Globus pallidus (tissue), 1 donor: ENCODE data around the gene CRACDL.

Experiments
- DNase-seq: peaks from one replicate; pipeline ENCODE4 v3.0.0-alpha.2; 2015; ENCODE audit warnings: low spot score

The CRACDL gene

DNA sequence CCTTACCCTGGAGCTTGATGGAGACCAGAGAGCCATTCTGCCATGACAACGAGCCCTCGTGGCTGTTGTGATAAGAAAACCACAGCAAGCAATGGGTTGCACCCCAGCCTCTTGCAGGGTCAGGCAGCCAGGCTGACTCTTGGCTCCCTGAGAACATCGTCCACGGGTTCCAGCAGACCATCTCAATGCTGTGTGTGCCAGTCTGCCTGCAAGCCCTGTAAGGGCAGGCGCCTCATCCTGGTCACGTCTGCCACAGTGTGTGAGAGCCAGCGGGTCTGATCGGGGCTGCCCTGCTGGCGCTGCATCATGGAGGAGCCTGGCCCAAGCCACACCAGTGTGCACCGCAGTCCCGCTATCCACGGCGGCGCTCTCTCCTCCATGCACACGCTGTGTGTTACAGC, 134.1 kb downstream of the CRACDL start:
- DNase-seq: no peak

DNA sequence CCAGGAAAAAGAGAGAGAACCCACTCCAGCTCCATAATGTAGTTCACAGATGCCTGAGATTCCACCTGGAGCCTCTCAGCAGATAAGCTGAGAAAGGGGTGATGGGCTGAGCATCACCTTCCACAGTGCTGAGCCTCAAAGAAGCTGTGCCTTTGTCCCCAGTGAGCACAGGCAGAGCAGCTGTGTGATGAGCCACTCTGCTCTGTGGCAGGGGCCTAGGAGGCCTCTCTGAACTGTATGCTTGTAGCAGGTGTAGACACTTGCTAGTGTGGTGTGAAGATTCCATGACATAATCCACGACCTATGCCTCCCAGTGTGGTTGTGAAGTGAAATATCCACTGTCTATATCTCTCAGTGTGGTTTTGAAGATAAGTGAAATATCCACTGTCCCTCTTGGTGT, 134.7 kb downstream of the CRACDL start:
- DNase-seq: no peak

DNA sequence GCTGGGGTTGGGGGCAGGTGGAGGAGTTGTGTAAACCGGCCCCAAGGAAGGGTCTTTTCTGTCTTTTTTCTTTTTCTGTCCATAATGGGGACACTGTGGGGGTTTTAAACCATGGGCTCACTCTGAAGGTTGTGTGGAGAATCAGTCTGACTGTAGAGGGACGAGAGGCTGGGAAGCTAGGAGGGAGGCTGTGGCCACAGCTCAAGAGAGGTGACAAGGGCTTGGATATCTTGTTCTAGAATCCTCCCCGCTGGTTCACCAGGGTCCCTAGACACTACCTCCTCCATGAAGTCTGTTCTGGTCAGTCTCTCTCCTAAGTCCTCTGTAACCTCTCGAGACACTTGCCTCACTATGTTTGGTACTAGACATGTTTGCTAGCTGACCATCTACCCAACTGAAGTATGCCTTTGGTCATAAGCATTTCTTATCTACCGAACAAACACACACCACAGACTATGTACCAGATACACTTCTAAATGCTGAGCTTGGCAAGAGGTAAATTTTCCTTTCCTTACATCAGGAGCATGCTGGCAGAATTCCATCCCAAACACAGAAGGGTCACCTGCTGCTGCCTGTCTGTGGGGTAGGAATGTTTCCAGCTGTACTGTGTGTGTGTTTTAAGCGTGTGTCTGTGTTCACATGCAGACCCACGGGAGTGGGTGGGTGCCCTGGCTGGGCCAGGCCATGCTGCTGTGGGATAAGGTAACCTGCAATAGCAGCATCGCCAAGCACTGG, 135.5 kb downstream of the CRACDL start:
- no peak for DNase-seq

DNA sequence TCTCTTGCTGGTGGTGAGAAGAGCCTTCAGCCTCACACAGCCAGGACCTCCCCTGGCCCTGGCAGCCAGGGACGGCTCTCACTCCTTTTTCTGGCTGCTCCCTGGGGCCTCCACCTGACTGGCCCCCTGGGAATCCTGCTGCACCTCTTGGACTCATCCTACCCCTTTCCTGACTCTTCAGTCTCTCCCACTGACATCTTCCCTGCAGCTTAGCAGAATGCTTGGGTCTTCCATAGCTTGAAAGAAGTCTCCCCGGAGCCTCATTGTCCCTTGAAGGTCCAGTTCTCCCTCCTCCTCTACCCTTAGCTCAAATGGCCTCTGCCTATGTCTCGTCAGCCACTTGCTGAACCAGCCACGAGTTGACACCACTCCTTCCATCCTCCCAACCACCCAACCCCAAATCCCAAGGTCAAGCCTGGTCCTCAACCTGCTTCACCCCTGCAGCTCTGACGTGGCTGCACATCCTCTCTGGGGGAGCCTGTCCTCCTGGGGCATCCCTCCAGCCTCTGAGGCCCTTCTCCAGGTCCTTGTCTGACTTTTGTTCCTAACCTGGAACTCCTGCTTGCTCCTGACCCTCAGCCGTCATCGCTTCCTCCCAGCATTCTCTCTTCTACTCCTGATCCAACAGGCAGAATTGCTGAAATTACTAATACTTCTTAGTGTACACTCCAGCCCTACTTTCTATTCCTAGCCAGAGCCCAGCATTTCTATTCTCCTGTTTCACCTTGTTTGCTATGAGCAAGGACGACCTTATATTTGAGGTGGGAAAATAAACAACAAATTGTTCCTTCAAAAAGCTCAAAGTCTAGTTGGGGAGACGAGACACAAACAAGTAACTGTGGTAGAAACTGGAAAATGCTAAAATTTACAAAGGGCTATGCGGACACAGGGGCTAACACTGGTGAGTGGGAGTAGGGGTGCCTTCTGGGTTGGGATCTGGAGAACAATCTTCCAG, 136.4 kb downstream of the CRACDL start:
- DNase-seq: no peak

DNA sequence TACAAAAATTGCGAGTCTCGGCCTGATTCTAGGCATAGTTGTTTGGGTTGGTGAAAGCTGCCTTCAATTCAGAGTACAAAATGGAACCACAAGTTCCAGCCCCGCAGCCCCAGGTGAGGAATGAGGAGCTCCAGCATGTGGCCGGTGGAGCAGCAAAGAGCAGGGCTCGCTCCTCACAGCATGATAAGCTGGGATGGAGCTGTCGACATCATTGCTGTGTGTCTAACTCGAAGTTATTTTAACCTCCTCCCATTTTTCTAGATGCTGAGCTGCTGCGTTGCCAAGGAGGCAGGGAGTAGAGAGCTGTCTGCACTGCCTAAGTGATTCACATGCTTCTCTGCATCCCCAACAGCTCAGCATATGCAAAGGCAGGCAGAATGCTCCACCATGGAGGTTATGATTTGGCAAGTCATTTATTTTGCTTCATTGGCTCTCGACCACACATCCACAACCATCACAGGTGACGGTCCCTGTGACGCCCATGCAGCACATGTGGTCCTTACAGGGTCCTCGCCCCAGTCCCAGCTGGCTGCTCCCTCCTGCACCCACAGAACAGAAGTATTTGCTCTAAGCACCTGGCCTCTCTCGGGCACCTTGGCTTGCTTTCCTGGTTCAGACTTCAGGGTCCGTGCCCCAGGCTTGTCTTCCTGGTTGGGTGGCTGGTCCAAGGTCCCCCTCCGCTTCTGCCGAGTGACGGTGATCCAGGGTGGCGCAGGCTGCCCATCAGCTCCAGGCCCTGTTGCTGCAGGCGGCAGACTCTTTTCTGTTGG, 139.1 kb downstream of the CRACDL start:
- DNase-seq: no peak

DNA sequence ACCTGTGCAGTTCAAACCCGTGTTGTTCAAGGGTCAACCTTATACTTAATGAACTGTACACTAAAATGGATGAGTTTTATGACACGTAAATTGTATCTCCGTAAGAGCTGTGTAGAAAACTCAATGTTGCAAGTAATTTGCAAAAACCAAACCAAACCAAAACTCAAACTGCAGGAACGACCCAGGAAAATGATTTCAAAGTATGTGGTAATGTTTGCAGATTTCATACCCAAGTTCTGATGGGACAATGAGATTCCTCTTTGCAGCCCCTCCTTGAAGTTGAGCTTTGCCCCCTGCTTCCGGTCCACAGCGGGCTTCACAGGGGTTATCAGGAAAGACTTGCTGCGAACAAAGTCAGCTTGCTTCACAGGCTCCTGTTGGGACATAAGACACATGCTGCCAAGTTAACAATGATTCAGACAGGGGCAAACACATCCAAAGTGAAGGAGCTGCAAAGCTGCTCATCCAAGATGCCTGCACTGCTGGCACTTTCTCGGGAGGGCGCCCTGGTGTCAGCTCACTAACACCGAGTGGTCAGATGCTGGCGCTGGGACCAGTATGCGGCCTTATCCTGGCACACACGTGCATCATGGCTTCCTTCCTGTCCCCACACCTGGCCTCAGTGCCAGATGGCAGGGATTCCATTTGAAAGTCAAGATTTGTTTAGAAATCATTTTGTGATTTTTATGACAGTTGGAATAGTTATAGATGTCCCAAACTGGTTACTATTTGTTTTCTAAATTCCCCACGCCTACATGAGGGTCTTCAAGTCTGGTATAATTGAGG, 139.9 kb downstream of the CRACDL start:
- DNase-seq: no peak

DNA sequence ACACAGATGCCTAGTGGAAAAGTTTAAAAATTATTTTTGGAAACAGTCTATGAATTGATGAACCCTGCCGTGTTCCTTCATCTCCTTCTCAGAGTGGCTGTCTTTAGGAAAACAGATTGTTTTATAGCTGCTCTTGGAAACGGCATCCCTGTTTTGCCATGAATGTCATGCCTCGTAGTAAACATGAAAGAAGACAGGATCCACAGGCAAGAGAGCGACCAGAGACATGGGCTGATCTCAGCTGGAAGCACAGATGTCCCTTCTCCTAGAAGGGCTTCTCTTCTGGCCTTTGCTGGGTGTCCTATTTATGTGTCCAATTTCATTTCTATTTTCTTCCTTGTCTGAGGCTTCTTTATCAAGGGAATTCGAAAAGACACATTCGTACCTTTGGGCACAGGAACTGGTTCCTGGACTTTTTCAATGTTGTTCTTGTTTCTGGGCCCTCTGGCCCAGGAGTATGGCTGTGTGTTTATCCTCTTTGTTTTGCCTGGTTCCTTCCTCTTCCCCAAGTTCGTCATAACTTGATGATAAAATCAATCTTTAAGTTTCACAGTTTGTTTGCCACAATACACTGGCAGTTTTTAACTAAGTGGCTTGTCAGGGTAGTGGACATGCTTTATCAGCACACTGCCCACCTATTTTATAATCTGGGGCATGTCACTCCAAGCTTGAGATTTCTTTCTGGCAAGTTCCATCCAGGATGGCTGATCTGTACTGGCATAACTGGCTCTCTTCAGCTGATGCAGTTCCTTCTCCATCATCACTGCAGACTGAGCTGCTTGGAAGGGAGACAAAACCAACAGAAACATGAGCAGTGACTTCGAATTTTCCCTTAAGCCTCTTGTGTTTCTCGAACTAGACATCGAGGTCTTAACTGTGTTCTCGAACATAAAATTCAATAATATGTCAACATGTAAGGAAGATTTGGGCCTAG, 141.9 kb downstream of the CRACDL start:
- no peak for DNase-seq

DNA sequence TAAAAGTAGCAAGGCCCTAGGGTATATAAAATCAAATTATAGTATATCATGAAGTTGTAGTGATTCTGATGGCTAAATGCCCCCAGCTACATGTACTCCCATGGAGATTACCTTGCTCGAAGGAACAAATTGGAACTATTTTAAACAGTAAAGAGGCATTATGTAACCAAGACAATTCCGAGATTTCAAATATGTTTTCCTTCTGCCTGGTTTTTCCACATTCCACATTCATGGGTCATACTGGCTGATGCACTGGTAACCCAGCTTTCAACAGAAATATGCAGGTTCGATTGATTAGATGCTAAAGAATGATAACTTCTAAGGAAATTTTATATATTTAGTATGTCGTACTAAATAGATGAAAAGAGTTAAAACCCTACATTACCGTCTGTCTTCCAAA, 142.8 kb downstream of the CRACDL start:
- DNase-seq: no peak

DNA sequence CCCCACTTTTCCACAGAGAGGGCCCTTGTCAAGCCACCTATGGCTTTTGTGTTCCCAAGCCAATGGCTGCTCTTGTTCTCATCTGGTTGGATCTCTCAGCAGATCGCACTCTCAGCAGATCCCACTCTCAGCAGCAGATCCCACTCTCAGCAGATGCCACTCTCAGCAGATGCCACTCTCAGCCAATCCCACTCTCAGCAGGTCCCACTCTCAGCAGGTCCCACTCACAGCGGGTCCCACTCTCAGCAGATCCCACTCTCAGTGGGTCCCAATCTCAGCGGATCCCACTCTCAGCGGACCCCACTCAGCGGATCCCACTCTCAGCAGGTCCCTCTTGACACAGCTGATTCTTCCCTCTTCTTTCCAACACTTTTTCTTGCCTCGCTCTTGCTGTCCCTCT, 145.8 kb downstream of the CRACDL start:
- no peak for DNase-seq

DNA sequence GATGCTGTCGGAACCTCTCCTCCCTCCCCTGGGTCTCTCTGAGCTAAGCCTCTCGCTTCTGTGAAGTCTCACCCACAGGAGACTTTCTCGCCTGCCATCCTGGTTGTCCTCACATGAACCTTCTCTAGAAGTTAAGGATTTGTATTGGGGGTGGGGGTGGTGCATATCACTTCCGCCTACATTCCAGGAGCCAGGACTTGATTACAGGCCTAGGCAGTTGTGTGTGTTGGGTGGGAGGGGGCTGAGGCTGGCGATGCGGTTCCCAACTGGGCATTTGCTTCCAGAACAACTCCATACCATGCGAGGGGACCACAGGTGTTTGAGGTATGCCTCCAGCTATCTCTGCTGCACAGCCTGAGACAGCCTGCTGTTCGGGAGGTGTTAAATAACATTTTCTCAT, 148.3 kb downstream of the CRACDL start:
- DNase-seq: no peak

DNA sequence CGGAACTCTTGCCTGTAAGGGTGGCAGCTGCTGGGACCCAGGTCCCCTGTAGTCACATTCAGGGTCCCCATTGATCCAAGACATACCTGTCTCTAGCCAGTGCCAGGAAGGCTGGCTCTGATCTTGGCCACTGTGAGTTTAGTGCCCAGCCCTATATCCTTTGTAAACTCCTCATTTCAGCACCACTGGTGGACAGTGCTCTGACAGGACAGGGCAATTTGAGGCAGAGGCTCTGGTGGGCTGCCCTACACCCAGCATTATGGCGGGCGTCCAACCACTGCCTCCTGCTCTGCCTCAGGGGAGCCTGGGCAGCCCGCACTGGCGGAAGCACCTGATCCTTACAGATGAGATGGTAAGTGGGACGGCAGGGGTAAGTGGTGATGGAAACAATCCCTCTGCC, 149.8 kb downstream of the CRACDL start:
- DNase-seq: no peak

DNA sequence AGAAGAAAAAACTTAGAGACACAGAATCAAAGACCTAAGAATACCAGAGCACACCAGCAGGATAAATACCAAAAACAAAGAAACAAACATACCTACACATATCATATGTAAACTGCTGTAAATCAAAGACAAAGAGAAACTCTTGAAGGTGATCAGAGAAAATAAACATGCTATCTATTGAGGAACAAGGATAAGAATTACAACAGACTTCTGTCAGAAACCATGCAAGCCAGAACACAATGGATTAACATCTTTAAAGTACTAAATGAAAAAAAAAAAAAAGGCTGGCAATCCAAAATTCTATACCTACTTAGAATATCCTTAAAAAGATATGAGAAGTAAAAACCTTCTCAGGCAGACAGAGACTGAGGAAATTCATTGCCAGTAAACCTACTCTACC, 153.5 kb downstream of the CRACDL start:
- no peak for DNase-seq

DNA sequence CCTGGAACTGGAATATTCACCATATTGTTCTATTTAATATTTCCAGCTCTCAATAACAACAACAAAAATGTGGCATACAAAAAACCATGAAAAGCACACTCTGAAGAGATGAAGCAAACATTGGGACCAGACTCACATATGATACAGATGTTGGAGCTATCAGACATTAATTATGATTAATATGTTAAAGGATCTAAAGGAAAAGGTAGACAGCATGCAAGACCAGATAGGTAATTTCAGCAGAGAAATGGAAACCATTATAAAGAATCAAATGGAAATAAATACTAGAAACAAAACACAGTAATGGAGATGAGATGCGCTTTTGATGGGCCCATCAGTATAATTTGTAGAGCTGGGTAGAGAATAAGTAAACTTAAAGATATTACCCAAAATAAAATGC, 154.2 kb downstream of the CRACDL start:
- no peak for DNase-seq

DNA sequence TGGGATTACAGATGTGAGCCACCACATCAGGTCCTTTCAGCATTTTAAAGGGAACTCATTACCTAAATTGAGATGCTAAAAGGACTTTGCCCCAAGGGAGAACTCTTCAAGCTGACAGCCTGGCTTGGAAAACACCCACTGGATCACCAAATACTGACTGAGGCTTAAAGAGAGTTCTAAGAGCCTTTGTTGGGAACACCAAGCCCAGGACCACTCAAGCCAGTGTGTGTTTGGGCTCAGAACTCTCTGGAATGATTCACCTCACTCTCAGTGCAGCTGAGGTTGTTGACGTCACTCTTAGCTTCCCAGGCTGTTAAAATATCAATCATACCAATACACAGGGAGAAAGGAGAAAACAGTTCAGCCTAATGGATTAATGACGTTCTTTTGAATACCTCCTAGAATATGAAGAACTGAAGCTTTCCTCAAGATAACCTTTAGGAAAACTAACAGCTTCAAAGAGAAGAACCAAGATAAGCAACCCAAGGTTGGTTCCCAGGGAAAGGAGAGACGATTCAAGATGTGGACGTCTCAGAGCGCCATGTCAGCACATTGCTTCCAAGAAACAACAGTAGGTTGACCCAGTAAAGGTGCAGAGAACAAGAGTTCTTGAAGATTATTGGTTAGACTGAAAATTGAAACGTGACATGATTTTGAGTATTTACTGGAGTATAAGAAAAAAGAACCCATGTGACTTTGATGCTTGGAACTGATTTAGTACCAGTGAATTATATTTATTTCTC, 157.1 kb downstream of the CRACDL start:
- DNase-seq: no peak

DNA sequence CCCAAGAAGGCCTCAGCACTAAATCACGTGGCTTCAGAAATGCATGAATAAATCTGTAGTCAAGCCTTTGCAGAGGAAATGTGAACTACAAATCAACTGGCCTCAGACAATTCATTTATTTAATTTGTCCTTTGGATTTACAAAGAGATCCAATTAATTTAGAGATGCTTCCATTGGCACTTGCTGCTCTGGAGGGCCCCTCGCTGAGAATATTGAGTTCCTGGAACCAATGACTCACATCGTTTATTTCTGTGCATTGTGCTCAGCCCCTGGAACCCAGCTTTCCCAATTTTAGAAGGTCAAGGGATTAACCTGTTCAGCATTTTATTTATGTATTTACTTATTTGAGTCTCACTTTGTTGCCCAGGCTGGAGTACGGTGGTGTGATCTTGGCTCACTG, 157.9 kb downstream of the CRACDL start:
- DNase-seq: no peak

DNA sequence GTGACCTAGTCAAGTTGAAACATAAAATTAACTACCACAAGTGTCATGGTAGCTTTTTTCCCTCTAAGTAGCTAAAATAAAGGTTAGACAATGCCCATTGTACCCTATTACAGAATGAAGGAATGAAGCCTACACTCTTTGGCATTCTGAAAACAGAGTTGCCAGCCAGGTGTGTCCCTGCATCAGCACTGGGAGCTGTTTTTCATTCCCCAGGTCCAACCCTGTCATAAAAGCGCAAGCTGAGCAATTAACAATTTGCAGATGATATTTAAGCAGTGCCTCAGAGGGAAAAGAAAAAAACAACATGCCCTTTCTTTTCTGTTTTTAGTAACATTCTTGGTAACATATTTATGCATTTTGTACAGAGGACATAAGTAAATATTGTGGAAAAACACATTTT, 158.3 kb downstream of the CRACDL start:
- no peak for DNase-seq

DNA sequence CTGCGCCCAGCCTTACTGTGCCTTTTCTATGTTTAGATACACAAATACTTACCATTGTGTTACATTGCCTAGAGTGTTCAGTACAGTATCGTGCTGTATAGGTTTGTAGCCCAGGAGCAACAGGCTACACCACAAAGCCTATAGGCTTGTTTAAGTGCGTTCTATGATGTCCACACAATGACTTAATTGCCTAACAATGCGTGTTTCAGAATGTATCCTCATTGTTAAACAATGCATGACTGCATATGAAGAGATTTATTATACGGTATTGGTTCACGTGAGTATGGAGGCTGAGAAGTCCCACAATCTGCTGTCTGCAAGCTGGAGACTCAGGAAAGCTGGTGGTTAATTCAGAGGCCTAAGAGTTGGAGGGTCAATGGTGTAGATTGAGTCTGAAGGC, 158.9 kb downstream of the CRACDL start:
- DNase-seq: no peak

DNA sequence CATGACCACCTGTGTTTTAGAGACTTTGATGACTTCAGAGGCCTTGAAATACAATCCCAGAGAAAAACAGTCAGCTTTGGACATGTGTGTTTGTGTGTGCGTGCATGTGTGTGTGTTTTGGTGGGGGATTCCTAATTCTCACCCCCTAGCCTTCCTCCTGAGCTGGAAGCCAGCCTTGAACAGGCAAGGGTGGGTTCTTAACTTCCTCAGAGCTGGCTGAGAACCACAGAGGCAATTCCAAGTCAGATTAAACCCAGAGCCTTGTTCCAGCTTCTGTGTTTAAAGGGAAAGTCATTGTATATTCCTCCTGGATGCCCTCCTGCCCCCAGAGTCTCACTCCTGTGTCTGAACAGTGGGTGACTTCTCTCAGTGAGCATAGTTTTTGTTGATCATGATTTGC, 159.9 kb downstream of the CRACDL start:
- no peak for DNase-seq

DNA sequence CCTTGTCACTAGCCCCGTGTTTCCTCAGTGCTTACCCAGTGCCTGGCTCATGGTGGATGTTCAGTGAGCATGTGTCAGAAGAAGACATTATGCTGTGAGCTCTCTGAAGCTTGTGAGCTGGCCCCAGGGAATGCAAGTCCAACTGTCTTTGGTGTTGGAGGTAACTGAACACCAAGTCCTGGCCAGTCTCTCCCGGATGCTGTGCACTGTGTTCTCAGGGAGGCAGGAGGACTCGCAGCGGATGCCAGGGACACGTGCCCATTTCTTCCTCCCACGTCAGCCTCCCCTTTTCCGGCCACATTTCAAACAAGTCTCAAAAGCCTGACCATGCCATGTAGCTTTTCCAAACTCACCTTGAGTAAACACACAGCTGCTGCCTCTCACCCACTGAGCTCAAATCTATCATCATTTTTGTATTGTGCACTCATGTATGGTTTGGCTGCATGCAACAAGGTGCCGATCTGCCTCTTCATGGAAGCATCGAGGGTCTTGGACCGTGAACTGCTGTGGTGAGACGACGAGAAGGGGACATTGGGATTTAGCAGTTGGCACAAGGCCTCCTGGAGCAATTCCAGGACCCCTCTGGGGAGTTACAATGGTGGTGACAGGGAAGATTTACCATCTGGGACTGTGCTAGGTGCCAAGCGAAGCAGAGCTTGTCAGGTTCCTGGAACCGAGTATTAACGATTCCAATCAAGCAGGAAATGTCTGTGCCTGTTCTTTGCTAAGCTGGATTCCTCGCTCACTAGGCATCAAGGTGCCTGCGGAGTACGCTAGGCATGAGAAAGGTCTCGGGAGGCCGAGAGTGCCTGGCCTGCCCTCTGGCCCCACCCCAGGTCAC, 160.7 kb downstream of the CRACDL start:
- DNase-seq: no peak
